HG02981 (cell line): Measurements from ENCODE around the gene EEF2KMT.
"Not testable (repeated sequence)": the region's sequence is repeated elsewhere in the genome, so short reads cannot be mapped to it uniquely, and the experiment has no call there.

Experiments used
- ATAC-seq: cut with Tn5 transposase; IDR thresholded peaks from one replicate; pipeline ENCODE4 v1.9.1; 2021; ENCODE audit warnings: mild to moderate bottlenecking, moderate library complexity; ENCODE audit not compliant: unreplicated experiment

The EEF2KMT gene

GRCh38 chr16:5096437-5097060 is 1.0 kb downstream of the EEF2KMT start:
- not testable (repeated sequence) for ATAC-seq

- ATAC-seq, result not testable (repeated sequence)
These were observed 2.3 kb downstream of the EEF2KMT start for GRCh38 chr16:5095145-5095830.

GRCh38 chr16:5093746-5094145 is 3.8 kb downstream of the EEF2KMT start:
- ATAC-seq, result not testable (repeated sequence)

- not testable (repeated sequence) for ATAC-seq
These were observed 4.5 kb downstream of the EEF2KMT start for GRCh38 chr16:5093081-5093480.

GRCh38 chr16:5090592-5090991 is 7.0 kb downstream of the EEF2KMT start:
- ATAC-seq, result not testable (repeated sequence)

- ATAC-seq, result not testable (repeated sequence)
These were observed 7.6 kb downstream of the EEF2KMT start for GRCh38 chr16:5089911-5090555.

GRCh38 chr16:5088936-5089335 is 8.7 kb downstream of the EEF2KMT start:
- not testable (repeated sequence) for ATAC-seq

- not testable (repeated sequence) for ATAC-seq
These were observed 9.4 kb downstream of the EEF2KMT start for GRCh38 chr16:5088086-5088790.

GRCh38 chr16:5085716-5086115 is 11.9 kb downstream of the EEF2KMT start:
- ATAC-seq, result not testable (repeated sequence)

GRCh38 chr16:5084802-5085201 is 12.8 kb downstream of the EEF2KMT start:
- not testable (repeated sequence) for ATAC-seq

GRCh38 chr16:5084099-5084731 is 13.4 kb downstream of the EEF2KMT start:
- not testable (repeated sequence) for ATAC-seq

- ATAC-seq, result not testable (repeated sequence)
These were observed 13.9 kb downstream of the EEF2KMT start for GRCh38 chr16:5083646-5084045.

GRCh38 chr16:5080996-5081395 is 16.6 kb downstream of the EEF2KMT start:
- not testable (repeated sequence) for ATAC-seq

GRCh38 chr16:5080461-5080860 is 17.1 kb downstream of the EEF2KMT start:
- not testable (repeated sequence) for ATAC-seq

GRCh38 chr16:5078626-5079025 is 19.0 kb downstream of the EEF2KMT start:
- no peak for ATAC-seq

GRCh38 chr16:5077304-5077703 is 20.3 kb downstream of the EEF2KMT start:
- no peak for ATAC-seq

- no peak for ATAC-seq
These were observed 22.0 kb downstream of the EEF2KMT start for GRCh38 chr16:5075637-5076036.

- ATAC-seq, result not testable (repeated sequence)
These were observed 23.8 kb downstream of the EEF2KMT start for GRCh38 chr16:5073771-5074170.

GRCh38 chr16:5073279-5073629 is 24.3 kb downstream of the EEF2KMT start:
- no peak for ATAC-seq

- no peak for ATAC-seq
These were observed 25.0 kb downstream of the EEF2KMT start for GRCh38 chr16:5072334-5073278.
